Left ventricle myocardium superior (tissue), 1 donor: ENCODE results near the gene OCIAD1. TPM values are rescaled to one million over a fixed set of nuclear protein-coding genes. Genes with fewer than 3 reads are reported as not detected.
"Not testable (repeated sequence)": the region's sequence is repeated elsewhere in the genome, so short reads cannot be mapped to it uniquely, and the experiment has no call there.

Experiments used
- ATAC-seq: fragments of 200-7000 bp; cut with Tn5 transposase; one replicate; pipeline ENCODE4 v1.9.1; 2020; ENCODE audit warnings: mild to moderate bottlenecking, moderate library complexity
- DNase-seq: peaks from one replicate; pipeline ENCODE4 v3.0.0-alpha.2; 2020
- intact Hi-C: fragments of 100-400 bp; cut with micrococcal nuclease; formaldehyde crosslinking; loops from one replicate; pipeline ENCODE4 v1.11.0; 2022
- total RNA-seq: library from RNA; stranded (reverse); fragmentation: NEBNext Ultra II Directional; extraction: Animal tissue kit (Norgen Biotek cat#: 25700); gene quantifications from one replicate; pipeline ENCODE4 v1.2.1, GENCODE V29; 2021
- donor health status: DM: no; HTN: yes; CAD: no; lungs with severe emphysema.

Gene OCIAD1
- total RNA-seq, 1 donor from 2014 or later = 131 TPM

- DNase-seq (no peak), ATAC-seq (no peak)
- intact Hi-C loops = no loop called here
These were observed 15.4 kb upstream of the OCIAD1 start for GRCh38 chr4:48815483-48815882.

DNA sequence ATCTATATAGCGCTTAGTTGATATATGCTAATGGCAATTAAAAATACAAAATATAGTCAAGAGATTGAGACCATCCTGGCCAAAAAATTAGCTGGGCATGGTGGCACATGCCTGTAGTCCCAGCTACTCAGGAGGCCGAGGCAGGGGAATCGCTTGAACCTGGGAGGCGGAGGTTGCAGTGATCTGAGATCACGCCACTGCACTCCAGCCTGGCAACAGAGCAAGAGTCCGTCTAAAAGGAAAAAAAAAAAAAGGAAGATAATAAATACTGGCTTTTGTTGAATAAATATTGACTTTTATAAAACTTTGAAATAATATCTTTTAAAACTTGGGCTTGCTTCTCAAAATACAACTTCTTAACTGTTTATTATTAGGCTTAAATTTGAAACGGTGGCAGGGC lies 14.6 kb upstream of the OCIAD1 start:
- intact Hi-C loops, ATAC-seq, DNase-seq: not testable (repeated sequence)

GRCh38 chr4:48816971-48817370 lies 13.9 kb upstream of the OCIAD1 start:
- no peak for DNase-seq
- intact Hi-C loops = no loop called here
- no peak for ATAC-seq

- DNase-seq, ATAC-seq, intact Hi-C loops: not testable (repeated sequence)
These were observed 9.5 kb upstream of the OCIAD1 start for GRCh38 chr4:48821431-48821830.

DNA sequence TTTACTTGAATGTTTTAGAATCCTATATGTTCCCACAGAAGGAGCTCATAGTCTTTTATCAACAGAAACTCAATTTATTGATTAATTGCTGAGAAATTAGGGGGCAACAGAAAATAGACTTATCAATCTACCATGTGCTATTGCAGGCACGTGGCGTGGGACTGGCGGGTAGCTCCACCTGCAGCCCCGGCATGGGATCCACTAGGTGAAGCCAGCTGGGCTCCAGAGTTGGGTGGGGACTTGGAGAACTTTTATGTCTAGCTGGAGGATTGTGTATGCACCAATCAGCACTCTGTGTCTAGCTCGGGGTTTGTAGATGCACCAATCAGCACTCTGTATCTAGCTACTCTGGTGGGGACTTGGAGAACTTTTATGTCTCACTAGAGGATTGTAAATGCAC lies 3.3 kb upstream of the OCIAD1 start:
- no peak for ATAC-seq
- no peak for DNase-seq
- intact Hi-C loops = no loop called here

DNA sequence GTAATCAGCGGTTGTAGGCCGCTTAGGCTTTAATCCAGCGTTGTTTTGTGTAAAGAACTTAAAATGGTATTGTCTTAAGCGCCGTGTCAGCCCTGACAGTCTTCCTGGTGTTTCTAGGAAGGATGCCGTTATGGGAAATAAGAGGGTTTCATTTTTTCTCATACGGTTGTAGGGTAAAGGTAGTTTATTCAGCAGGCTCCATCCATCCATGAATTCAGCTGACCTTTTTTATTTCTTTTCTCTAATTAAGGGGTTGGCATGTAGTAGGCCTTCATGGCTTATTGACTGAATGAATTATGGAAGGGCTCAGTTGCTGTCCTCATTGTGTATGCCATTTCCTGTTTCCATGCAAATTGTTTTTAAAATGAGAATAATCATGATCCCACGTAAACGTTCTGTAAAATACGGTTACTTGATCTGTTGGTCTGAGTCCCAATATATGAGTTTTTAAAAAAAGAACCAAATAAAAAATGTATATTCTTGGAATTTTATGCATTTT lies 693 bp downstream of the OCIAD1 start:
- DNase-seq (no peak), ATAC-seq (no peak)
- intact Hi-C loops = no loop called here

DNA sequence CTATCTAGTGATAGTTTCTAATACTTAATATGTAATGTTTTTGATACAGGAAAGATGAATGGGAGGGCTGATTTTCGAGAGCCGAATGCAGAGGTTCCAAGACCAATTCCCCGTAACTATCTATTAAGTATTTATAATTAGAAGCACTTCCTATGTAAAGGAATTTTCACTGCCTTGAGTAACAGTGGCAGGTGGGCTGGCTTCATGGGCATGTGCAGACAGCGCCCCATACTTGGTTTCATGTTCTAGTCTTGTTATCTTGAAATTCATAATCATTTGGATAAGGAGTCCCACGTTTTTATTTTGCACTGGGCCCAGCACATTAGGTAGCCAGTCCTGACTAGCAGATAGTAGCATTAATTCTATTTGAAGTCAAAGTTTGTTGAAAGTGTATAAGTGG lies 1.7 kb downstream of the OCIAD1 start:
- intact Hi-C loops = no loop called here
- ATAC-seq (no peak), DNase-seq (no peak)

DNA sequence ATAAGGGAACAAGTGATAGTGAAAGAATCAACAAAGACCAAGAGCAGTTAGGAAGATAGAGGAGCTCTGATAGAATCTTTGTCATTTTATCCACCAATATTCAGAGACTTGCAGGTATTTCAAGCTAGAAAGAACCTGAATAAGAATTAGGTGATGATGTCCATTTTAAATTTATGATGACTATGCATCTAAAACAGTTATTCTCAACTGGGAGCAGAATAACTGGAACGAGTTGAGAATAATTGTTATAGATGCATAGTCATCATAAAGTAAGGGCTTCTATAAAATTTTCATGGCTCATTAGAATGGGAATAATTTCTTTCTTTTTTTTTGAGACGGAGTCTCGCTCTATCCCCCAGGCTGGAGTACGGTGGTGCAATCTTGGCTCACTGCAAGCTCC lies 5.8 kb downstream of the OCIAD1 start:
- intact Hi-C loops = no loop called here
- DNase-seq (no peak), ATAC-seq (no peak)

GRCh38 chr4:48841045-48841827 lies 10.3 kb downstream of the OCIAD1 start:
- intact Hi-C loops = no loop called here

DNA sequence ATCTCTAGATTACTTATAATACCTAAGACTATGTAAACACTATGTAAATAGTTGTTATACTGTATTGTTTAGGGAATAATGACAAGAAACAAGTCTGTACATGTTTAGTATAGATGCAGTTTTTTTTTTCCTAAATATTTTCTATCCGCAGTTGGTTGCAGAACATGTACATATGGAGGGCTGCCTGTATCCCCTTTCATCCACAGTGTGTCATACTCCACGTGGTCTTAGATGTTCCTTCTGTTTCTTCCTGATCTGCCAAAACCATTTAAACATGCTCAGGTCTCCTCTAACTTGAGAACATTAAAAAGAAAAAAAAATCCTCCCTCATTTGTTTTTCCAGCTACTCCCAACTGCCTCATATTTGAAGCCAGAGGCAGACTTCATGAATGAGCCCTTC lies 14.0 kb downstream of the OCIAD1 start:
- intact Hi-C loops = no loop called here
- no peak for ATAC-seq
- DNase-seq = no peak

More at GRCh38 chr4:48841045-48841827, 10.3 kb downstream of the OCIAD1 start:
- ATAC-seq (no peak), DNase-seq (no peak)

- ATAC-seq, DNase-seq, intact Hi-C loops: not testable (repeated sequence)
These were observed 17.9 kb downstream of the OCIAD1 start for GRCh38 chr4:48848799-48849198.

DNA sequence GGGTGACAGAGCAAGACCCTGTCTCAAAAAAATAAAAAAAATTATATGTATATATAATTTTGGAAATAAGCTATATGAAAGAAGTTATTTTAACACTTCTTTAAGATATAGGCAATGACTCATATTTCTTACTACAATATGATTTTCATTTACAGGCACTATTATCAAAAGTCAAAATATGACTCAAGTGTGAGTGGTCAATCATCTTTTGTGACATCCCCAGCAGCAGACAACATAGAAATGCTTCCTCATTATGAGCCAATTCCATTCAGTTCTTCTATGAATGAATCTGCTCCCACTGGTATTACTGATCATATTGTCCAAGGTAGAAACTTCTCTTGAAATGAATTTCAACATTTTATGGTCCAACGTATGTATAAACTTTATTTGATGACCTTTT lies 20.8 kb downstream of the OCIAD1 start:
- ATAC-seq = no peak
- no peak for DNase-seq
- intact Hi-C loops = no loop called here

DNA sequence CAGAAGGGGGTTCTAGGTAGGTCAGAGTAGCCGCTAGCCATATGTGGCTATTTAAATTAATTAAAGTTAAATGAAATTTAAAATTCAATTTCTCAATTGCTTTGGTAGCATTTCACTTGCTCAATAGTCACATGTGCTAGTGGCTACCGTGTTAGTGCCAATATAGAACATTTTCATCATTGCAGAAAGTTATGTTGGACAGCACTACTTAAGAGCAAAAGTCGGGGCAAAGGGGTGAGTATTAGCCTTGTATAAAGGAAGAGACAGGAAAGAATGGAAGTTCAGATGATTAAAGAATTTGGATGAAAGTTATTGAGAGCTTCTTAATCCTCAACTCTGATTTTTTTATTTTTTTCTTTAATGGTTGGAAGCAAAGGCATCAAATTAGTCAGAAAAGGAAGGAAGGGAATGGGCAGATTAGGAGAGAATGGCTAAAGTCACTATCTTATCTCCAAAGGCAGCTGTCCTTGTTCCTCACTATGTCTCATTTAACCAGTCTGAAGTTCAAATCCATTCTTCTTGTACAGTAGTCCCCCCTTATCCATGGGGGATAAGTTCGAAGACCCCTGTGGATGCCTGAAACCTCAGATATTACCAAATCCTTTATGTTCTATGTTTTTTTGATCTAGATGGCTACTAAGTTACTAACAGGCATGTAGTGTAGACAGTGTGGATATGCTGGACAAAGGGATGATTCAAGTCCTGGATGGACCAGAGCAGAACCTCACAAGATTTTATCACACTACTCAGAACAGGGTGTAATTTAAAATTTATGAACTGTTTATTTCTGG lies 22.9 kb downstream of the OCIAD1 start:
- DNase-seq (no peak), ATAC-seq (no peak)
- intact Hi-C loops = no loop called here

DNA sequence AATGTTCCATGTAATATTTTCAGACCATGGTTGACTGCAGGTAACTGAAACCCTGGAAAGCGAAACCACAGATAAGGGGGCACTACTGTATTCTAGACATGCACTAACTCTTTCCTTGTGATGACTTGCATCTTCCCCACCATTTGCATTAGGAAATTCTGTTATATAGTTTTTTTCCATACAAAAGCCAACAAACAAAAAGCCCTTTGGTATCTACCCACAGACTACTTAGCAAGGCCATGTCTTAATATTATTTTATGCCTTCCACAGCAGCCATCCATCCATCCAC lies 23.5 kb downstream of the OCIAD1 start:
- DNase-seq (no peak), ATAC-seq (no peak)
- intact Hi-C loops = no loop called here

- intact Hi-C loops = no loop called here
- no peak for ATAC-seq
- DNase-seq = no peak
These were observed 24.1 kb downstream of the OCIAD1 start for GRCh38 chr4:48854982-48855381.

GRCh38 chr4:48858130-48858529 lies 27.2 kb downstream of the OCIAD1 start:
- DNase-seq (no peak), ATAC-seq (no peak)
- intact Hi-C loops = no loop called here

- ATAC-seq (no peak), DNase-seq (no peak)
- intact Hi-C loops = no loop called here
These were observed 31.1 kb downstream of the OCIAD1 start for GRCh38 chr4:48862038-48862437.

- no peak for ATAC-seq
- no peak for DNase-seq
- intact Hi-C loops = no loop called here
These were observed 31.8 kb downstream of the OCIAD1 start for GRCh38 chr4:48862661-48863060.

DNA sequence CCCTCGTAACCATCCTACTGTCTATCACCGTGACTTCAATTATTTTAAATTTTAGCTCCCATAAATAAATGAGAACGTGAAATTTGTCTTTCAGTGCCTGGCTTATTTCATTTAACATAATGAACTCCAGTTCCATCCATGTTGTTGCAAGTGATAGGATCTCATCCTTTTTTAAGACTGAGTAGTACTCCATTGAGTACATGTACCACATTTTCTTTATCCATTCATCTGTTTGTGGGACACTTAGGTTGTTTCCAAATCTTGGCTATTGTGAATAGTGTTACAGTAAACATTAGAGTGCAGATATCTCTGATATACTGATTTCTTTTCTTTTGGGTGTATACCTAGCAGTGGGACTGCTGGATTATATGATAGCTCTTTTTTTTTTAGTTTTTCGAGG lies 32.8 kb downstream of the OCIAD1 start:
- intact Hi-C loops = no loop called here
- ATAC-seq = no peak
- no peak for DNase-seq

GRCh38 chr4:48864696-48865095 lies 33.8 kb downstream of the OCIAD1 start:
- DNase-seq, intact Hi-C loops, ATAC-seq: not testable (repeated sequence)
